HCT116 (cell line): ENCODE results near the gene RGMB. TPM values are rescaled to one million over a fixed set of nuclear protein-coding genes. Genes with fewer than 3 reads are reported as not detected.

Experiments used
- ATAC-seq: fragments of 200-7000 bp; cut with Tn5 transposase; 2 replicates; pipeline ENCODE4 v1.9.1; 2020; ENCODE audit warnings: mild to moderate bottlenecking, moderate library complexity
- BruUV-seq: library from RNA; stranded (reverse); fragments of 400-500 nt; replicated peaks from 2 replicates; lab custom pipeline; 2021; lab: Mats Ljungman, UMichigan
- CTCF ChIA-PET: fragments of 300-600 bp; sonication (Branson Sonifier 250); formaldehyde crosslinking; loops from one replicate; lab custom pipeline; 2021; ENCODE audit warnings: antibody characterized with exemption; lab: Charles Lee
- POLR2A ChIA-PET: fragments of 300-600, 350-600 bp; sonication (Branson Sonifier 250); formaldehyde crosslinking; loops from one replicate; lab custom pipeline; 2021; ENCODE audit warnings: antibody characterized with exemption; lab: Charles Lee
- RAD21 ChIA-PET, 2 experiments: fragments of 300-600 bp; sonication (Branson Sonifier 250); formaldehyde crosslinking; loops; one replicate each; lab custom pipeline; 2023; ENCODE audit warnings: low total read pairs in 2 of 2; ENCODE audit not compliant: uncharacterized antibody in 2 of 2, unreplicated experiment in 2 of 2, low non-redundant PET in 1 of 2; lab: Charles Lee
- DNase-seq: peaks from one replicate; pipeline ENCODE4 v3.0.0-alpha.2; 2010; ENCODE audit warnings: low read depth, low spot score
- H2AFZ ChIP-seq: fragments of 200-600 bp; shearing (Covaris generic), sonication (generic); 2 replicates; pipeline ENCODE4 v1.6.1; 2017; ENCODE audit warnings: low read depth, mixed run types, mixed read lengths, antibody characterized with exemption, low read length; ENCODE audit not compliant: poor library complexity, severe bottlenecking
- H3K27ac ChIP-seq: 2 replicates; pipeline ENCODE4 v1.5.1; 2012; ENCODE audit warnings: low read depth, low read length
- H3K27me3 ChIP-seq: fragments of 200-600 bp; sonication (generic); 2 replicates; pipeline ENCODE4 v1.6.1; 2016; ENCODE audit warnings: mixed run types, low read length, mixed read lengths; ENCODE audit not compliant: insufficient read depth
- H3K36me3 ChIP-seq, 2 experiments: fragments of 200-500 bp in 1 of 2; fragments of 200-600 bp in 1 of 2; sonication (Bioruptor generic) in 1 of 2; sonication (generic) in 1 of 2; 2 replicates each; pipeline versions ENCODE4 v1.5.1 to v1.6.1; 2014 to 2016; ENCODE audit warnings: low read length in 2 of 2, inconsistent platforms in 1 of 2, mixed read lengths in 1 of 2, mixed run types in 1 of 2; ENCODE audit not compliant: insufficient read depth in 2 of 2, control insufficient read depth in 1 of 2
- H3K4me1 ChIP-seq, 2 experiments: fragments of 200-600 bp in 1 of 2; sonication (generic) in 1 of 2; 2 replicates each; pipeline versions ENCODE4 v1.5.1 to v1.6.1; 2012 to 2017; ENCODE audit warnings: low read length in 2 of 2, inconsistent platforms in 1 of 2, mild to moderate bottlenecking in 1 of 2, mixed read lengths in 1 of 2, mixed run types in 1 of 2, moderate library complexity in 1 of 2; ENCODE audit not compliant: insufficient read depth in 2 of 2, control insufficient read depth in 1 of 2
- H3K4me2 ChIP-seq: fragments of 200-600 bp; sonication (generic); 2 replicates; pipeline ENCODE4 v1.6.1; 2017; ENCODE audit warnings: mixed run types, low read length, mixed read lengths
- H3K4me3 ChIP-seq, 2 experiments: fragments of 200-600 bp in 1 of 2; sonication (generic) in 1 of 2; replicated peaks in 1 of 2; 2 replicates each; pipeline ENCODE4 v1.5.1; 2011 to 2016; ENCODE audit warnings: low read length in 2 of 2, control low read depth in 1 of 2, low read depth in 1 of 2, mild to moderate bottlenecking in 1 of 2, mixed read lengths in 1 of 2, mixed run types in 1 of 2
- H3K79me2 ChIP-seq: fragments of 200-600 bp; sonication (generic); 2 replicates; pipeline ENCODE4 v1.6.1; 2017; ENCODE audit warnings: mild to moderate bottlenecking, mixed run types, low read length, moderate library complexity, mixed read lengths; ENCODE audit not compliant: insufficient read depth
- H3K9ac ChIP-seq: fragments of 200-600 bp; sonication (generic); 2 replicates; pipeline ENCODE4 v1.6.1; 2016; ENCODE audit warnings: low read length, mixed read lengths
- H3K9me2 ChIP-seq: fragments of 200-600 bp; sonication (generic), shearing (Covaris generic); 2 replicates; pipeline ENCODE4 v1.6.1; 2017; ENCODE audit warnings: mixed run types, mild to moderate bottlenecking, moderate library complexity; ENCODE audit not compliant: insufficient read depth
- H3K9me3 ChIP-seq, 2 experiments: fragments of 200-500 bp in 1 of 2; fragments of 200-600 bp in 1 of 2; sonication (Bioruptor generic) in 1 of 2; sonication (generic) in 1 of 2; 2 replicates each; pipeline ENCODE4 v1.6.1; 2014 to 2017; ENCODE audit warnings: low read length in 2 of 2, mixed read lengths in 2 of 2, inconsistent platforms in 1 of 2, low read depth in 1 of 2, mild to moderate bottlenecking in 1 of 2, mixed run types in 1 of 2, moderate library complexity in 1 of 2; ENCODE audit not compliant: control insufficient read depth in 1 of 2, insufficient read depth in 1 of 2
- H4K20me1 ChIP-seq: fragments of 200-600 bp; sonication (generic), shearing (Covaris generic); 2 replicates; pipeline ENCODE4 v1.6.1; 2017; ENCODE audit warnings: mixed run types, mild to moderate bottlenecking, moderate library complexity; ENCODE audit not compliant: insufficient read depth
- ATF3 ChIP-seq: IDR thresholded peaks from 2 replicates; pipeline ENCODE4 v1.6.1; 2012
- CBX3 ChIP-seq: IDR thresholded peaks from 2 replicates; pipeline ENCODE4 v1.6.1; 2012; ENCODE audit warnings: low read depth
- CEBPB ChIP-seq: IDR thresholded peaks from 2 replicates; pipeline ENCODE4 v1.6.1; 2012; ENCODE audit warnings: low read depth
- EGR1 ChIP-seq: IDR thresholded peaks from 2 replicates; pipeline ENCODE4 v1.6.1; 2012; ENCODE audit warnings: low read depth
- ELF1 ChIP-seq: IDR thresholded peaks from 2 replicates; pipeline ENCODE4 v1.6.1; 2012; ENCODE audit warnings: low read depth, borderline replicate concordance
- EZH2 ChIP-seq: fragments of 200-600 bp; sonication (generic); IDR thresholded peaks from 2 replicates; pipeline ENCODE4 v1.6.1; 2017; ENCODE audit warnings: antibody characterized with exemption, mixed run types
- EZH2phosphoT487 ChIP-seq: fragments of 200-600 bp; IDR thresholded peaks from 2 replicates; pipeline ENCODE4 v1.6.1; 2018; ENCODE audit warnings: antibody characterized with exemption, borderline replicate concordance
- FOSL1 ChIP-seq: IDR thresholded peaks from 2 replicates; pipeline ENCODE4 v1.6.1; 2012; ENCODE audit warnings: low read depth
- JUND ChIP-seq: IDR thresholded peaks from 2 replicates; pipeline ENCODE4 v1.6.1; 2012
- MAX ChIP-seq: IDR thresholded peaks from 2 replicates; pipeline ENCODE4 v1.6.1; 2012
- POLR2A ChIP-seq: IDR thresholded peaks from 2 replicates; pipeline ENCODE4 v1.7.0; 2011; ENCODE audit warnings: borderline replicate concordance; ENCODE audit not compliant: insufficient read depth, insufficient read length; ENCODE audit errors: extremely low read depth
- SIN3A ChIP-seq: IDR thresholded peaks from 2 replicates; pipeline ENCODE4 v1.6.1; 2012; ENCODE audit warnings: low read depth
- SRF ChIP-seq: IDR thresholded peaks from 2 replicates; pipeline ENCODE4 v1.6.1; 2012; ENCODE audit warnings: low read depth
- YY1 ChIP-seq: IDR thresholded peaks from 2 replicates; pipeline ENCODE4 v1.6.1; 2011; ENCODE audit warnings: low read length, low read depth, moderate library complexity, mild to moderate bottlenecking; ENCODE audit not compliant: insufficient replicate concordance; ENCODE audit errors: extremely low read depth
- intact Hi-C: fragments of 100-400 bp; cut with micrococcal nuclease; formaldehyde crosslinking; loops from 2 replicates; pipeline ENCODE4 v1.10.0; 2022
- total RNA-seq: library from RNA; stranded (reverse); gene quantifications from one replicate; pipeline ENCODE4 v1.2.1, GENCODE V29; 2021; ENCODE audit not compliant: unreplicated experiment

RGMB gene
- total RNA-seq, 1 experiment from 2014 or later: 18.3 TPM

DNA sequence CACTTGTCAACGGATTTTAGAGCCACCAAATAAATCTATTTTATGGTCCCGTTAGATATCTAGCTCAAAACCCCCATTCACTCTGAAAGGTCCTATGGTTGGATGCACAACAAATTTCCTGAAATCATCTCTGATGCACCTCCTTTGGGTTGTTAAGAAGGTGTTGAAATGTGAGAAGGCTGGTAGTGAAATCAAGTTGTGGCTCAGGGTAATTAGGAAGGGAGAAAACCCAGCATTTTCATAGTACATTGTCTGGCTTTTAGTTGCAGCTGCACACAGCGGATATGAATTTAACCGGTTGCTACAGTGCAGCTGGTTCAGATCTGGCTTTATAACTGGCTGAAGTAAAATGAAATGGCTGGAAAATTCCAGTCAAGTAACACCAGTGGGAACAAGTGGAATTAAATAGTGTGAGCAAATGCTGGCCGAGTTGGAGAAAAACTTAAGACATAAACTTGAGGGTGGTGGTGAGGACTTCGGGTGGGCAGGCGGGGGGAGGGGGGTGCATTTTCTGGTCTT lies 17.6 kb downstream of the RGMB start:
- H2AFZ ChIP-seq: no peak overlapping the region
- TF ChIP-seq CEBPB (no peak), ATF3 (no peak), FOSL1 (no peak), JUND (no peak), YY1 (no peak), EZH2phosphoT487 (no peak), CBX3 (no peak), MAX (no peak), EGR1 (no peak), ELF1 (no peak), SIN3A (no peak), POLR2A (no peak), EZH2 (no peak), SRF (no peak)
- TF ChIP-seq, all 23 proteins: peak for 0
- no peaks in the 10 kb centered on the region for H3K27me3 ChIP-seq
- peaks cover 66% of the 10 kb centered on the region for H3K79me2 ChIP-seq
- no peak overlapping the region for H3K4me3 ChIP-seq
- H3K27ac ChIP-seq: no peak overlapping the region
- H3K9me3 ChIP-seq: no peaks in the 10 kb centered on the region
- no peaks in the 10 kb centered on the region for H3K9me2 ChIP-seq
- ChIA-PET CTCF (no interaction called here), RAD21 (no interaction called here), POLR2A (no interaction called here)
- DNase-seq (no peak), ATAC-seq (no peak)
- no peak overlapping the region for H3K9ac ChIP-seq
- intact Hi-C loops: loop anchor here (10.0 kb wide), 1 partner anchor 1496 kb away; no protein-coding TSS in a partner anchor
- H3K4me1 ChIP-seq: no peaks in the 10 kb centered on the region
- no TSS peak for BruUV-seq
- peaks cover 0 to 3% of the 10 kb centered on the region in 2 experiments; a peak in 1 of 4 replicates for H3K36me3 ChIP-seq
- no peak overlapping the region for H3K4me2 ChIP-seq
- no peaks in the 10 kb centered on the region for H4K20me1 ChIP-seq
